ENCODE data around the gene TMED5.

TMED5 gene

GRCh38 chr1:93120614-93121013 is 59.6 kb downstream of the TMED5 start:
- no peak for DNase-seq (ENCODE audit: low spot score)

GRCh38 chr1:93114391-93114790 is 65.8 kb downstream of the TMED5 start:
- DNase-seq (ENCODE audit: low spot score) = no peak

- DNase-seq (ENCODE audit: low spot score) = no peak
Observed at GRCh38 chr1:93113127-93113526, 67.1 kb downstream of the TMED5 start.

GRCh38 chr1:93111561-93111960 is 68.7 kb downstream of the TMED5 start:
- DNase-seq (ENCODE audit: low spot score) = no peak

- no peak for DNase-seq (ENCODE audit: low spot score)
Observed at GRCh38 chr1:93111065-93111464, 69.1 kb downstream of the TMED5 start.

- no peak for DNase-seq (ENCODE audit: low spot score)
Observed at GRCh38 chr1:93109578-93109977, 70.6 kb downstream of the TMED5 start.

GRCh38 chr1:93108335-93108734 is 71.9 kb downstream of the TMED5 start:
- DNase-seq (ENCODE audit: low spot score) = no peak

GRCh38 chr1:93107395-93107794 is 72.8 kb downstream of the TMED5 start:
- DNase-seq (ENCODE audit: low spot score) = no peak

- DNase-seq (ENCODE audit: low spot score) = no peak
Observed at GRCh38 chr1:93106226-93106625, 74.0 kb downstream of the TMED5 start.

- DNase-seq (ENCODE audit: low spot score) = no peak
Observed at GRCh38 chr1:93102142-93102541, 78.1 kb downstream of the TMED5 start.
